Gastroesophageal sphincter (tissue), 2 donors: Measurements from ENCODE around the gene PTPN14.
"Not testable (repeated sequence)": the region's sequence is repeated elsewhere in the genome, so short reads cannot be mapped to it uniquely, and the experiment has no call there.

Source experiments
- EP300 ChIP-seq: sonication (generic); formaldehyde crosslinking; IDR thresholded peaks from one replicate; pipeline ENCODE4 v1.6.1; 2017; ENCODE audit warnings: antibody characterized with exemption, mild to moderate bottlenecking
- POLR2A ChIP-seq, 2 donors: fragments of 450-650 bp; IDR thresholded peaks; one replicate each; pipeline ENCODE4 v1.6.1; 2017; ENCODE audit warnings: antibody characterized with exemption in 2 of 2, mild to moderate bottlenecking in 2 of 2, moderate library complexity in 1 of 2

DNA sequence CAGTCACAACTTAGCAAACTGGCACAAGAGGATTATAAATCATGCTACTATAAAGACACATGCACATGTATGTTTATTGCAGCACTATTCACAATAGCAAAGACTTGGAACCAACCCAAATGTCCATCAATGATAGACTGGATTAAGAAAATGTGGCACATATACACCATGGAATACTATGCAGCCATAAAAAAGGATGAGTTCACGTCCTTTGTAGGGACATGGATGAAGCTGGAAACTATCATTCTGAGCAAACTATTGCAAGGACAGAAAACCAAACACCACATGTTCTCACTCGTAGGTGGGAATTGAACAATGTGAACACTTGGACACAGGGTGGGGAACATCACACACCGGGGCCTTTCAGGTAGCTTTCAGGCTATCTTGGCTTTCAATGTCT, 41.8 kb downstream of the PTPN14 start:
- not testable (repeated sequence) for TF ChIP-seq POLR2A (IDR thresholded peaks at IDR 0.05); EP300
